GM23338 (cell line): ENCODE measurements around the gene R3HDM1. TPM values are rescaled to one million over a fixed set of nuclear protein-coding genes. Genes with fewer than 3 reads are reported as not detected.

ENCODE experiments used
- ATAC-seq: fragments of 200-7000 bp; cut with Tn5 transposase; 3 replicates; pipeline ENCODE4 v1.9.1; 2020
- DNase-seq: peaks from one replicate; pipeline ENCODE4 v3.0.0-alpha.2; 2015; ENCODE audit warnings: low spot score
- H2AFZ ChIP-seq: fragments of 200-600 bp; sonication (generic); 2 replicates; pipeline ENCODE4 v1.8.0; 2016; ENCODE audit warnings: antibody characterized with exemption, mild to moderate bottlenecking, moderate library complexity
- H3F3A ChIP-seq: fragments of 200-600 bp; sonication (generic); replicated peaks from 2 replicates; pipeline ENCODE4 v1.8.0; 2017; ENCODE audit warnings: antibody characterized with exemption, mixed run types, low read depth
- H3K27ac ChIP-seq: fragments of 200-600 bp; sonication (generic); 2 replicates; pipeline ENCODE4 v1.6.1; 2016; ENCODE audit warnings: low read depth
- H3K27me3 ChIP-seq: fragments of 200-600 bp; sonication (generic); 2 replicates; pipeline ENCODE4 v1.8.0; 2016; ENCODE audit warnings: mild to moderate bottlenecking, mixed run types, moderate library complexity; ENCODE audit not compliant: insufficient read depth
- H3K36me3 ChIP-seq: fragments of 200-600 bp; sonication (generic); 2 replicates; pipeline ENCODE4 v1.8.0; 2016; ENCODE audit warnings: mild to moderate bottlenecking; ENCODE audit not compliant: insufficient read depth
- H3K4me1 ChIP-seq: fragments of 200-600 bp; sonication (generic); 2 replicates; pipeline ENCODE4 v1.8.0; 2016; ENCODE audit warnings: mild to moderate bottlenecking, moderate library complexity; ENCODE audit not compliant: insufficient read depth
- H3K4me2 ChIP-seq: fragments of 200-600 bp; sonication (generic); 2 replicates; pipeline ENCODE4 v1.7.1; 2017; ENCODE audit warnings: mixed run types
- H3K4me3 ChIP-seq: fragments of 200-600 bp; sonication (generic); 2 replicates; pipeline ENCODE4 v1.6.1; 2016; ENCODE audit warnings: mixed run types
- H3K79me2 ChIP-seq: fragments of 200-600 bp; sonication (generic); replicated peaks from 2 replicates; pipeline ENCODE4 v1.8.0; 2017; ENCODE audit warnings: mild to moderate bottlenecking; ENCODE audit not compliant: insufficient read depth
- H3K9me2 ChIP-seq: fragments of 200-600 bp; sonication (generic); 2 replicates; pipeline ENCODE4 v1.8.0; 2017; ENCODE audit not compliant: insufficient read depth
- H4K20me1 ChIP-seq: fragments of 200-600 bp; sonication (generic); replicated peaks from 2 replicates; pipeline ENCODE4 v1.8.0; 2017; ENCODE audit warnings: mild to moderate bottlenecking; ENCODE audit not compliant: insufficient read depth
- H3K27ac Mint-ChIP-seq: 2 replicates; pipeline ENCODE4 v1.8.0; 2020; ENCODE audit warnings: inconsistent platforms, mild to moderate bottlenecking, moderate library complexity, mixed read lengths
- H3K27me3 Mint-ChIP-seq: 3 replicates; pipeline ENCODE4 v1.8.0; 2022; ENCODE audit warnings: low read depth, mild to moderate bottlenecking, moderate library complexity, mixed read lengths, inconsistent platforms; ENCODE audit not compliant: insufficient read depth, poor library complexity
- H3K36me3 Mint-ChIP-seq: 3 replicates; pipeline ENCODE4 v1.8.0; 2021; ENCODE audit warnings: low read depth, mild to moderate bottlenecking, inconsistent platforms, moderate library complexity, mixed read lengths
- H3K4me1 Mint-ChIP-seq: 3 replicates; pipeline ENCODE4 v1.8.0; 2020; ENCODE audit warnings: mild to moderate bottlenecking, inconsistent platforms, mixed read lengths
- H3K4me3 Mint-ChIP-seq: 3 replicates; pipeline ENCODE4 v1.8.0; 2021; ENCODE audit warnings: moderate library complexity, mild to moderate bottlenecking, inconsistent platforms, mixed read lengths
- H3K9me3 Mint-ChIP-seq: 3 replicates; pipeline ENCODE4 v1.8.0; 2020; ENCODE audit warnings: moderate library complexity, mild to moderate bottlenecking, inconsistent platforms, mixed read lengths
- CREB1 ChIP-seq: fragments of 250-450 bp; sonication (Bioruptor Pico); IDR thresholded peaks from 2 replicates; pipeline ENCODE4 v1.5.0; 2020; ENCODE audit warnings: low read depth, mild to moderate bottlenecking, moderate library complexity
- CTCF ChIP-seq, 2 experiments: fragments of 200-600 bp in 1 of 2; sonication (generic) in 1 of 2; conservative IDR thresholded peaks; 2 replicates each; pipeline versions ENCODE4 v1.5.1 to v1.6.1; 2016 to 2017; ENCODE audit warnings: antibody characterized with exemption in 2 of 2, low read depth in 2 of 2, mild to moderate bottlenecking in 2 of 2, moderate library complexity in 1 of 2
- ETS1 ChIP-seq: IDR thresholded peaks from 2 replicates; pipeline ENCODE4 v1.6.1; 2016; ENCODE audit warnings: antibody characterized with exemption
- EZH2phosphoT487 ChIP-seq: fragments of 200-600 bp; sonication (generic); IDR thresholded peaks from one replicate; pipeline ENCODE4 v1.8.1; 2018; ENCODE audit warnings: antibody characterized with exemption; ENCODE audit not compliant: unreplicated experiment
- JUNB ChIP-seq: IDR thresholded peaks from one replicate; pipeline ENCODE4 v1.6.1; 2016; ENCODE audit warnings: antibody characterized with exemption; ENCODE audit not compliant: unreplicated experiment
- POLR2AphosphoS5 ChIP-seq: IDR thresholded peaks from 2 replicates; pipeline ENCODE4 v1.6.1; 2016; ENCODE audit warnings: antibody characterized with exemption, low read depth
- REST ChIP-seq: IDR thresholded peaks from one replicate; pipeline ENCODE4 v1.6.1; 2018; ENCODE audit warnings: antibody characterized with exemption; ENCODE audit not compliant: unreplicated experiment
- STAT1 ChIP-seq: IDR thresholded peaks from one replicate; pipeline ENCODE4 v1.6.1; 2016; ENCODE audit warnings: antibody characterized with exemption; ENCODE audit not compliant: unreplicated experiment
- ZNF331 ChIP-seq: fragments of 250-450 bp; sonication (Bioruptor Pico); IDR thresholded peaks from 2 replicates; pipeline ENCODE4 v1.5.0; 2020; ENCODE audit warnings: low read depth, mild to moderate bottlenecking, moderate library complexity
- polyA plus RNA-seq: library from polyadenylated mRNA; unstranded; fragments of >200 nt; fragmentation: Nextera tagmentation; extraction: Ambion mirVana; gene quantifications from 2 replicates; pipeline ENCODE4 v1.2.1, GENCODE V29; 2016
- total RNA-seq: library from RNA; depleted of rRNA; stranded (reverse); fragments of >200 nt; shearing (Covaris generic); gene quantifications from 2 replicates; pipeline ENCODE4 v1.2.3, GENCODE V29; 2014

The R3HDM1 gene
- total and polyA plus RNA-seq, 2 experiments from 2014 or later = 63.1 to 88.8 TPM

GRCh38 chr2:135530313-135531230 lies 712 bp upstream of the R3HDM1 start, which contains the start of gene ZRANB3:
Gene ZRANB3, minus strand, starts transcription at chr2:135531218.
- H3K4me3 ChIP-seq = peak within 1 kb of the TSS; percentile 72
- no peaks in the 10 kb centered on the region for H3K9me3 Mint-ChIP-seq
- no peak for TF ChIP-seq EZH2phosphoT487
- no peak for TF ChIP-seq STAT1
- no peak for TF ChIP-seq ZNF331 (CRISPR knock-in tag)
- TF ChIP-seq CTCF (conservative IDR thresholded peaks at IDR 0.05; ENCODE audit: low read depth in 2 of 2) = no peak
- TF ChIP-seq POLR2AphosphoS5 = peak; percentile 56
- no peak for TF ChIP-seq REST
- TF ChIP-seq ETS1 = peak; percentile 94
- no peak for TF ChIP-seq JUNB
- peak; percentile 86 for TF ChIP-seq CREB1 (CRISPR knock-in tag)
- ATAC-seq = peak; percentile 84
- no peaks in the 10 kb centered on the region for H3K27me3 Mint-ChIP-seq
- H3K27ac ChIP-seq = peak within 1 kb of the TSS; percentile 52
- H3K27ac Mint-ChIP-seq = no peak within 1 kb of the TSS; the same call in 1 of the 2 replicates
- H3K36me3 Mint-ChIP-seq = peaks cover 13% of the 10 kb centered on the region; the same call in 2 of the 3 replicates
- peaks cover 5% of the 10 kb centered on the region; the same call in 2 of the 3 replicates for H3K4me1 Mint-ChIP-seq
- no peaks in the 10 kb centered on the region for H3K27me3 ChIP-seq
- no peaks in the 10 kb centered on the region for H3K9me2 ChIP-seq
- H3K36me3 ChIP-seq = no peaks in the 10 kb centered on the region
- peak within 1 kb of the TSS; percentile 6 for H2AFZ ChIP-seq
- no peaks in the 10 kb centered on the region for H3F3A ChIP-seq
- no peak within 1 kb of the TSS; the same call in 2 of the 3 replicates for H3K4me3 Mint-ChIP-seq
- H3K79me2 ChIP-seq = peaks cover 78% of the 10 kb centered on the region
- 0 out of 2 replicates have a peak, but pooled peaks cover 7% of the 10 kb centered on the region for H3K4me1 ChIP-seq
- H4K20me1 ChIP-seq = peaks cover 3% of the 10 kb centered on the region
- peak; percentile 99 for DNase-seq
- peak within 1 kb of the TSS; percentile 90 for H3K4me2 ChIP-seq
